Caco-2 (cell line): Measurements from ENCODE around the gene ACSBG1. TPM values are rescaled to one million over a fixed set of nuclear protein-coding genes. Genes with fewer than 3 reads are reported as not detected.

ENCODE experiments used
- BruUV-seq: library from RNA; stranded (reverse); fragments of 400-500 nt; replicated peaks from 2 replicates; lab custom pipeline; 2021; lab: Mats Ljungman, UMichigan
- CTCF ChIA-PET: fragments of 300-600 bp; sonication (Branson Sonifier 250); formaldehyde crosslinking; loops from one replicate; lab custom pipeline; 2022; ENCODE audit warnings: antibody characterized with exemption; lab: Charles Lee
- POLR2A ChIA-PET: fragments of 300-600 bp; sonication (Branson Sonifier 250); formaldehyde crosslinking; loops from one replicate; lab custom pipeline; 2022; ENCODE audit warnings: antibody characterized with exemption; lab: Charles Lee
- DNase-seq, 2 experiments: peaks; one replicate each; pipeline versions ENCODE4 v3.0.0 to v3.0.0-alpha.2; 2020 to 2022
- H3K27me3 ChIP-seq: replicated peaks from 2 replicates; pipeline ENCODE4 v1.6.0; 2011; ENCODE audit warnings: low read length; ENCODE audit not compliant: control insufficient read depth, insufficient read depth
- H3K36me3 ChIP-seq: 2 replicates; pipeline ENCODE4 v1.5.1; 2011; ENCODE audit warnings: low read length; ENCODE audit not compliant: control insufficient read depth, insufficient read depth
- H3K4me1 ChIP-seq: fragments of 250-450 bp; sonication (Bioruptor Pico); 2 replicates; pipeline ENCODE4 v1.5.1; 2020; ENCODE audit warnings: mild to moderate bottlenecking
- H3K4me3 ChIP-seq: 2 replicates; pipeline ENCODE4 v1.5.1; 2011; ENCODE audit warnings: low read depth, mild to moderate bottlenecking, control low read depth, low read length
- H3K9me3 ChIP-seq: fragments of 250-450 bp; sonication (Bioruptor Pico); 2 replicates; pipeline ENCODE4 v1.5.1; 2020; ENCODE audit warnings: mild to moderate bottlenecking, moderate library complexity
- H3K27ac Mint-ChIP-seq: one replicate; pipeline ENCODE4 v1.8.0; 2022; ENCODE audit warnings: mixed read lengths; ENCODE audit not compliant: unreplicated experiment
- H3K27me3 Mint-ChIP-seq: one replicate; pipeline ENCODE4 v1.8.0; 2022; ENCODE audit warnings: mixed read lengths; ENCODE audit not compliant: insufficient read depth, unreplicated experiment
- H3K36me3 Mint-ChIP-seq: one replicate; pipeline ENCODE4 v1.8.0; 2022; ENCODE audit warnings: mild to moderate bottlenecking, mixed read lengths; ENCODE audit not compliant: insufficient read depth, unreplicated experiment
- H3K4me1 Mint-ChIP-seq: one replicate; pipeline ENCODE4 v1.8.0; 2022; ENCODE audit warnings: low read depth, mixed read lengths; ENCODE audit not compliant: unreplicated experiment
- H3K4me3 Mint-ChIP-seq: one replicate; pipeline ENCODE4 v1.8.0; 2022; ENCODE audit warnings: mild to moderate bottlenecking, moderate library complexity, mixed read lengths; ENCODE audit not compliant: unreplicated experiment
- H3K9me3 Mint-ChIP-seq: one replicate; pipeline ENCODE4 v1.8.0; 2022; ENCODE audit warnings: mixed read lengths; ENCODE audit not compliant: unreplicated experiment
- intact Hi-C: fragments of 100-400 bp; cut with micrococcal nuclease; formaldehyde crosslinking; loops from one replicate; pipeline ENCODE4 v1.10.0; 2022; ENCODE audit not compliant: unreplicated experiment
- total RNA-seq: library from RNA; stranded (reverse); gene quantifications from 2 replicates; pipeline ENCODE4 v1.2.3, GENCODE V29; 2022
- TF ChIP-seq, protein P1 (sequence below), 2 experiments: fragments of 200-600 bp in 1 of 2; IDR thresholded peaks; 1 replicate in 1 of 2; 2 replicates in 1 of 2; pipeline versions ENCODE4 v1.5.1 to v1.8.0; 2011 to 2022; ENCODE audit warnings: antibody characterized with exemption in 1 of 2, control low read depth in 1 of 2, inconsistent platforms in 1 of 2, low read depth in 1 of 2, low read length in 1 of 2, mild to moderate bottlenecking in 1 of 2, moderate library complexity in 1 of 2; ENCODE audit not compliant: insufficient read depth in 1 of 2, severe bottlenecking in 1 of 2, unreplicated experiment in 1 of 2

Gene ACSBG1
- total RNA-seq, 1 experiment from 2014 or later: not detected

GRCh38 chr15:78195735-78196201, 38.6 kb downstream of the ACSBG1 start:
- H3K4me1 ChIP-seq: no peaks in the 10 kb centered on the region
- H3K36me3 ChIP-seq: no peaks in the 10 kb centered on the region
- intact Hi-C loops: loop anchor here (1.0 to 2.0 kb wide), 6 partner anchors 18 to 237 kb away; partner anchors contain the start of genes CIB2 and IDH3A
- H3K4me3 ChIP-seq: no peak overlapping the region
- POLR2A ChIA-PET: interaction anchor here (0.6 kb wide), 1 partner anchor 104 kb away, joined by 3 read pairs; the partner anchor contains the start of gene SKIC8
- Mint-ChIP-seq H3K27ac (no peak overlapping the region), H3K9me3 (peaks cover 8% of the 10 kb centered on the region), H3K36me3 (no peaks in the 10 kb centered on the region), H3K4me3 (no peak overlapping the region), H3K27me3 (peaks cover 3% of the 10 kb centered on the region), H3K4me1 (no peaks in the 10 kb centered on the region)
- TF ChIP-seq, protein P1, sequence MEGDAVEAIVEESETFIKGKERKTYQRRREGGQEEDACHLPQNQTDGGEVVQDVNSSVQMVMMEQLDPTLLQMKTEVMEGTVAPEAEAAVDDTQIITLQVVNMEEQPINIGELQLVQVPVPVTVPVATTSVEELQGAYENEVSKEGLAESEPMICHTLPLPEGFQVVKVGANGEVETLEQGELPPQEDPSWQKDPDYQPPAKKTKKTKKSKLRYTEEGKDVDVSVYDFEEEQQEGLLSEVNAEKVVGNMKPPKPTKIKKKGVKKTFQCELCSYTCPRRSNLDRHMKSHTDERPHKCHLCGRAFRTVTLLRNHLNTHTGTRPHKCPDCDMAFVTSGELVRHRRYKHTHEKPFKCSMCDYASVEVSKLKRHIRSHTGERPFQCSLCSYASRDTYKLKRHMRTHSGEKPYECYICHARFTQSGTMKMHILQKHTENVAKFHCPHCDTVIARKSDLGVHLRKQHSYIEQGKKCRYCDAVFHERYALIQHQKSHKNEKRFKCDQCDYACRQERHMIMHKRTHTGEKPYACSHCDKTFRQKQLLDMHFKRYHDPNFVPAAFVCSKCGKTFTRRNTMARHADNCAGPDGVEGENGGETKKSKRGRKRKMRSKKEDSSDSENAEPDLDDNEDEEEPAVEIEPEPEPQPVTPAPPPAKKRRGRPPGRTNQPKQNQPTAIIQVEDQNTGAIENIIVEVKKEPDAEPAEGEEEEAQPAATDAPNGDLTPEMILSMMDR (IDR thresholded peaks at IDR 0.05; ENCODE audit: insufficient read depth in 1 of 2, low read depth in 1 of 2, low read length in 1 of 2, severe bottlenecking in 1 of 2, unreplicated experiment in 1 of 2): peak; percentile 83 to 89
- BruUV-seq: no TSS peak
- DNase-seq: peak in 1 of 2 experiments; percentile 62
- CTCF ChIA-PET: interaction anchor here (0.6 to 2.1 kb wide), 22 partner anchors 9 to 282 kb away, joined by 3 to 26 read pairs (median 4); partner anchors contain the start of genes ACSBG1, CIB2 and SKIC8
- H3K9me3 ChIP-seq: no peaks in the 10 kb centered on the region
- H3K27me3 ChIP-seq: no peaks in the 10 kb centered on the region

DNA sequence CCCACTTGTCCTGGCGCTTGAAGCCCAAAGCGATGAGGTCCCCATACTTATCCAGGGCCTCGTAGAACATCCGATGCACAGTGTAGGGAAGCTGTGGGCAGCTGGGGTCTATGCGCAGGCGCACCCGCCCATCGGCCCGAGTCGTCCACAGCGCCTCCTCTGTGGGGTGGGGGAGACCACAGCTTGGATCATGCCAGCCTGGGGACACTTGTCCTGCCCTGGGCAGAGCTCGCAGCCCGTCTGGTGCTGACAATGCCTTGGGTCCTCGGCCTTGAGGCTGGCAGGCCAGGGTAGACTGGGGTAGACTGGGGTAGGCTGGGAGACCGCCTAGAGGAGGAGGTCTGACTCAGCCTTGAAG, 39.8 kb downstream of the ACSBG1 start:
- no peaks in the 10 kb centered on the region for H3K27me3 ChIP-seq
- no peak overlapping the region for H3K4me3 Mint-ChIP-seq
- intact Hi-C loops: loop anchor here (2.0 kb wide), 1 partner anchor 236 kb away; no protein-coding TSS in a partner anchor
- no TSS peak for BruUV-seq
- H3K4me3 ChIP-seq: no peak overlapping the region
- ChIA-PET CTCF (interaction anchor here (2.1 kb wide), 1 partner anchor 82 kb away, joined by 26 read pairs; no protein-coding TSS in a partner anchor), POLR2A (no interaction called here)
- no peaks in the 10 kb centered on the region for H3K27me3 Mint-ChIP-seq
- H3K4me1 ChIP-seq: no peaks in the 10 kb centered on the region
- H3K9me3 ChIP-seq: no peaks in the 10 kb centered on the region
- H3K4me1 Mint-ChIP-seq: no peaks in the 10 kb centered on the region
- TF ChIP-seq, protein P1 (IDR thresholded peaks at IDR 0.05; ENCODE audit: insufficient read depth in 1 of 2, low read depth in 1 of 2, low read length in 1 of 2, severe bottlenecking in 1 of 2, unreplicated experiment in 1 of 2): no peak
- H3K27ac Mint-ChIP-seq: no peak overlapping the region
- H3K36me3 Mint-ChIP-seq: no peaks in the 10 kb centered on the region
- no peaks in the 10 kb centered on the region for H3K36me3 ChIP-seq
- peaks cover 10% of the 10 kb centered on the region for H3K9me3 Mint-ChIP-seq
- DNase-seq: no peak

GRCh38 chr15:78193731-78194567, 40.4 kb downstream of the ACSBG1 start:
- no TSS peak for BruUV-seq

More at GRCh38 chr15:78193731-78194567, 40.4 kb downstream of the ACSBG1 start:
- Histone ChIP-seq H3K9me3 (no peaks in the 10 kb centered on the region), H3K27me3 (no peaks in the 10 kb centered on the region), H3K4me1 (no peaks in the 10 kb centered on the region), H3K4me3 (no peak overlapping the region), H3K36me3 (no peaks in the 10 kb centered on the region)
- H3K36me3 Mint-ChIP-seq: no peaks in the 10 kb centered on the region
- H3K27ac Mint-ChIP-seq: no peak overlapping the region
- H3K9me3 Mint-ChIP-seq: peaks cover 10% of the 10 kb centered on the region
- no peak overlapping the region for H3K4me3 Mint-ChIP-seq
- CTCF ChIA-PET: interaction anchor here (1.5 kb wide), 1 partner anchor 80 kb away, joined by 4 read pairs; no protein-coding TSS in a partner anchor
- no peaks in the 10 kb centered on the region for H3K4me1 Mint-ChIP-seq
- TF ChIP-seq, protein P1 (IDR thresholded peaks at IDR 0.05; ENCODE audit: insufficient read depth in 1 of 2, low read depth in 1 of 2, low read length in 1 of 2, severe bottlenecking in 1 of 2, unreplicated experiment in 1 of 2): no peak
- DNase-seq: no peak
- POLR2A ChIA-PET: no interaction called here
- no peaks in the 10 kb centered on the region for H3K27me3 Mint-ChIP-seq
- intact Hi-C loops: loop anchor here (2.0 kb wide), 1 partner anchor 235 kb away; no protein-coding TSS in a partner anchor
